H1 (cell line): ENCODE data around the gene TMEM72. TPM values are rescaled to one million over a fixed set of nuclear protein-coding genes. Genes with fewer than 3 reads are reported as not detected.

ENCODE experiments used
- CTCF ChIP-seq, 3 experiments: IDR thresholded peaks; 1 replicate in 2 of 3; 2 replicates in 1 of 3; pipeline versions ENCODE4 v1.5.1 to v1.6.1; 2011; ENCODE audit warnings: low read length in 3 of 3, mild to moderate bottlenecking in 3 of 3, inconsistent platforms in 2 of 3, low read depth in 1 of 3, moderate library complexity in 1 of 3; ENCODE audit not compliant: insufficient read depth in 1 of 3; ENCODE audit errors: control extremely low read depth in 1 of 3
- KDM4A ChIP-seq: IDR thresholded peaks from one replicate; pipeline ENCODE4 v1.7.1; 2012; ENCODE audit warnings: low read depth, mild to moderate bottlenecking, moderate library complexity, low read length, inconsistent platforms; ENCODE audit not compliant: severe bottlenecking
- POU5F1 ChIP-seq: IDR thresholded peaks from 2 replicates; pipeline ENCODE4 v1.6.1; 2011; ENCODE audit warnings: low read depth, mild to moderate bottlenecking, low read length, moderate library complexity
- SRF ChIP-seq: IDR thresholded peaks from 2 replicates; pipeline ENCODE4 v1.6.1; 2011; ENCODE audit warnings: mild to moderate bottlenecking, low read depth, low read length, moderate library complexity
- polyA plus RNA-seq, 7 experiments: library from polyadenylated mRNA; depleted of rRNA in 3 of 7; stranded (reverse) in 5 of 7; unstranded in 2 of 7; fragments of >200 nt in 5 of 7; fragments of 200-250 nt in 2 of 7; gene quantifications; 1 replicate in 5 of 7; 2 replicates in 1 of 7; 4 replicates in 1 of 7; pipeline versions ENCODE4 v1.2.1 to v1.2.3, GENCODE V29; 2011 to 2013; ENCODE audit warnings: missing spikeins in 2 of 7, mixed read lengths in 2 of 7
- total RNA-seq: library from RNA; stranded (reverse); fragmentation: NEBNext Ultra II Directional; extraction: Animal tissue kit (Norgen Biotek cat#: 25700); gene quantifications from 2 replicates; pipeline ENCODE4 v1.2.1, GENCODE V29; 2021

The TMEM72 gene
- total and polyA plus RNA-seq, 2 of the 8 experiments (the other 6 are each of a cell fraction or from before 2014, with no cell fraction given) = not detected

GRCh38 chr10:44889834-44890233 is 21.3 kb upstream of the TMEM72 start (continued):
- TF ChIP-seq SRF (no peak), CTCF (IDR thresholded peaks at IDR 0.05; ENCODE audit: control extremely low read depth in 1 of 3, insufficient read depth in 1 of 3, low read depth in 1 of 3, low read length in 3 of 3) (no peak), KDM4A (no peak), POU5F1 (no peak)
